Left ventricle myocardium inferior (tissue), 1 donor: ENCODE data around the gene A4GNT. TPM values are rescaled to one million over a fixed set of nuclear protein-coding genes. Genes with fewer than 3 reads are reported as not detected.
"Not testable (repeated sequence)": the region's sequence is repeated elsewhere in the genome, so short reads cannot be mapped to it uniquely, and the experiment has no call there.

Experiments used
- DNase-seq: peaks from one replicate; pipeline ENCODE4 v3.0.0-alpha.2; 2020
- H3K27ac ChIP-seq: fragments of 200-600 bp; replicated peaks from 2 replicates; pipeline ENCODE4 v1.8.0; 2021
- H3K27me3 ChIP-seq: fragments of 200-600 bp; 2 replicates; pipeline ENCODE4 v1.8.0; 2021; ENCODE audit warnings: low read depth
- H3K36me3 ChIP-seq: fragments of 200-600 bp; 2 replicates; pipeline ENCODE4 v1.8.0; 2021
- H3K4me1 ChIP-seq: fragments of 200-600 bp; 2 replicates; pipeline ENCODE4 v1.8.0; 2021
- H3K4me3 ChIP-seq: fragments of 200-600 bp; 2 replicates; pipeline ENCODE4 v1.8.0; 2021; ENCODE audit warnings: mild to moderate bottlenecking, moderate library complexity
- H3K9me3 ChIP-seq: fragments of 200-600 bp; replicated peaks from 2 replicates; pipeline ENCODE4 v1.8.0; 2021
- CTCF ChIP-seq: fragments of 200-600 bp; IDR thresholded peaks from 2 replicates; pipeline ENCODE4 v1.8.0; 2021; ENCODE audit warnings: antibody characterized with exemption, mild to moderate bottlenecking, borderline replicate concordance
- intact Hi-C: fragments of 100-400 bp; cut with micrococcal nuclease; formaldehyde crosslinking; loops from one replicate; pipeline ENCODE4 v1.11.0; 2022
- total RNA-seq: library from RNA; stranded (reverse); fragmentation: NEBNext Ultra II Directional; extraction: Animal tissue kit (Norgen Biotek cat#: 25700); gene quantifications from one replicate; pipeline ENCODE4 v1.2.1, GENCODE V29; 2021
- donor health status: DM: no; HTN: yes; CAD: no; lungs with severe emphysema.

A4GNT gene
- total RNA-seq, 1 donor from 2014 or later, result not detected

- H3K4me3 ChIP-seq, result no peak overlapping the region
- H3K36me3 ChIP-seq, result peaks cover 50% of the 10 kb centered on the region
- H3K4me1 ChIP-seq, result no peaks in the 10 kb centered on the region
- no peak for DNase-seq
- TF ChIP-seq CTCF, result no peak
- peaks cover 6% of the 10 kb centered on the region for H3K9me3 ChIP-seq
- intact Hi-C loops, result no loop called here
- H3K27ac ChIP-seq, result no peak overlapping the region
- H3K27me3 ChIP-seq, result no peaks in the 10 kb centered on the region
These were observed 40.2 kb downstream of the A4GNT start for GRCh38 chr3:138092023-138092422.

- no peak for TF ChIP-seq CTCF
- no peak for DNase-seq
- intact Hi-C loops, result no loop called here
- Histone ChIP-seq H3K4me3 (no peak overlapping the region), H3K4me1 (no peaks in the 10 kb centered on the region), H3K27me3 (no peaks in the 10 kb centered on the region), H3K27ac (no peak overlapping the region), H3K9me3 (peaks cover 6% of the 10 kb centered on the region), H3K36me3 (peaks cover 52% of the 10 kb centered on the region)
These were observed 43.1 kb downstream of the A4GNT start for GRCh38 chr3:138089091-138089490.

GRCh38 chr3:138085745-138086144 is 46.4 kb downstream of the A4GNT start:
- H3K9me3 ChIP-seq, DNase-seq, H3K4me1 ChIP-seq, intact Hi-C loops, H3K4me3 ChIP-seq, H3K27ac ChIP-seq, H3K27me3 ChIP-seq: not testable (repeated sequence)
- peaks cover 49% of the 10 kb centered on the region for H3K36me3 ChIP-seq

GRCh38 chr3:138084196-138084595 is 48.0 kb downstream of the A4GNT start:
- intact Hi-C loops, result no loop called here
- Histone ChIP-seq H3K4me1 (peaks cover 6% of the 10 kb centered on the region), H3K36me3 (peaks cover 64% of the 10 kb centered on the region), H3K9me3 (no peaks in the 10 kb centered on the region), H3K4me3 (no peak overlapping the region), H3K27me3 (no peaks in the 10 kb centered on the region), H3K27ac (no peak overlapping the region)
- no peak for DNase-seq
- TF ChIP-seq CTCF, result no peak

GRCh38 chr3:138082992-138083386 is 49.2 kb downstream of the A4GNT start:
- peaks cover 6% of the 10 kb centered on the region for H3K4me1 ChIP-seq
- no peak overlapping the region for H3K27ac ChIP-seq
- no peak for DNase-seq
- no peaks in the 10 kb centered on the region for H3K27me3 ChIP-seq
- H3K36me3 ChIP-seq, result peaks cover 61% of the 10 kb centered on the region
- no peaks in the 10 kb centered on the region for H3K9me3 ChIP-seq
- no peak overlapping the region for H3K4me3 ChIP-seq
- no peak for TF ChIP-seq CTCF
- intact Hi-C loops, result no loop called here

- Histone ChIP-seq H3K4me1 (peaks cover 6% of the 10 kb centered on the region), H3K4me3 (peak overlapping the region; percentile 21), H3K27ac (peak overlapping the region; percentile 21), H3K9me3 (no peaks in the 10 kb centered on the region), H3K36me3 (peaks cover 58% of the 10 kb centered on the region), H3K27me3 (no peaks in the 10 kb centered on the region)
- TF ChIP-seq CTCF, result no peak
- no peak for DNase-seq
- intact Hi-C loops, result no loop called here
These were observed 49.9 kb downstream of the A4GNT start for GRCh38 chr3:138082085-138082991.
